Ovary (tissue), 9 donors: ENCODE results near the gene SHB. TPM values are rescaled to one million over a fixed set of nuclear protein-coding genes. Genes with fewer than 3 reads are reported as not detected.

Source experiments
- DNase-seq, 5 donors: peaks; one replicate each; pipeline ENCODE4 v3.0.0-alpha.2; 2019 to 2020
- H3K27ac ChIP-seq, 2 donors: fragments of 200-600 bp; one replicate each; pipeline versions ENCODE4 v1.5.1 to v1.8.0; 2019 to 2022
- H3K27me3 ChIP-seq: fragments of 200-600 bp; one replicate; pipeline ENCODE4 v1.8.0; 2022
- H3K36me3 ChIP-seq: fragments of 200-600 bp; sonication (generic); one replicate; pipeline ENCODE4 v1.5.1; 2019
- H3K4me1 ChIP-seq: one replicate; pipeline ENCODE4 v1.8.1; 2013; ENCODE audit warnings: mild to moderate bottlenecking, moderate library complexity; ENCODE audit not compliant: insufficient read depth
- H3K4me3 ChIP-seq: fragments of 200-600 bp; sonication (generic); one replicate; pipeline ENCODE4 v1.5.1; 2017
- H3K9me3 ChIP-seq, 2 donors: fragments of 200-600 bp in 1 of 2; sonication (generic) in 1 of 2; one replicate each; pipeline versions ENCODE4 v1.5.1 to v1.8.1; 2013 to 2019; ENCODE audit warnings: mild to moderate bottlenecking in 1 of 2, moderate library complexity in 1 of 2
- EP300 ChIP-seq: sonication (generic); formaldehyde crosslinking; IDR thresholded peaks from one replicate; pipeline ENCODE4 v1.6.1; 2017; ENCODE audit warnings: antibody characterized with exemption
- POLR2A ChIP-seq: fragments of 450-650 bp; IDR thresholded peaks from one replicate; pipeline ENCODE4 v1.6.1; 2017; ENCODE audit warnings: antibody characterized with exemption, mild to moderate bottlenecking, moderate library complexity
- WGBS, 3 donors: extraction: QIAGEN DNeasy Blood & Tissue Kit in 1 of 3; methylation state at CpG; one replicate each; pipeline versions ENCODE4 v1.1.5 to v1.1.7; 2013 to 2017; 5-methylcytosine and 5-hydroxymethylcytosine counted together
- intact Hi-C, 4 donors: fragments of 100-400 bp; cut with DNase I; formaldehyde crosslinking; loops; one replicate each; pipeline versions ENCODE4 v1.11.0 to v1.15.1; 2022 to 2023
- polyA plus RNA-seq, 2 donors: library from polyadenylated mRNA; stranded (reverse); fragments of 200-250 nt in 1 of 2; fragments of 350-450 nt in 1 of 2; fragmentation: Illumina TruSeq in 1 of 2; extraction: RNeasy Lipid Tissue Mini Kit (QIAGEN cat#74804) in 1 of 2; gene quantifications; one replicate each; pipeline ENCODE4 v1.2.3, GENCODE V29; 2013 to 2014
- total RNA-seq, 7 donors: library from RNA; depleted of rRNA in 2 of 7; stranded (reverse); fragments of >200 nt in 2 of 7; fragmentation: NEBNext Ultra II Directional in 3 of 7; extraction: Animal tissue kit (Norgen Biotek cat#: 25700) in 3 of 7; gene quantifications; one replicate each; pipeline versions ENCODE4 v1.1.0 to v1.2.4, GENCODE V29; 2016 to 2023
- TF ChIP-seq, protein P1 (sequence below), 3 donors: fragments of 450-650 bp in 2 of 3; fragments of 200-600 bp in 1 of 3; IDR thresholded peaks; one replicate each; pipeline versions ENCODE4 v1.5.1 to v1.8.0; 2016 to 2022; ENCODE audit warnings: antibody characterized with exemption in 3 of 3, mild to moderate bottlenecking in 1 of 3
- donor health status: DM: no; HTN: no; CAD: no; lungs with moderate emphysema.
- donor health status: DM: no; HTN: no; CAD: no.
- donor health status: Bipolar disorder and iron deficiency.
- donor health status: DM: yes; HTN: yes; CAD: no.
- donor health status: DM: no; HTN: no; CAD: no.
- donor health status: DM: yes; HTN: yes; CAD: no.

The SHB gene
- total and polyA plus RNA-seq, 9 donors = 3.5 to 23.8 (median 9.0) TPM

DNA sequence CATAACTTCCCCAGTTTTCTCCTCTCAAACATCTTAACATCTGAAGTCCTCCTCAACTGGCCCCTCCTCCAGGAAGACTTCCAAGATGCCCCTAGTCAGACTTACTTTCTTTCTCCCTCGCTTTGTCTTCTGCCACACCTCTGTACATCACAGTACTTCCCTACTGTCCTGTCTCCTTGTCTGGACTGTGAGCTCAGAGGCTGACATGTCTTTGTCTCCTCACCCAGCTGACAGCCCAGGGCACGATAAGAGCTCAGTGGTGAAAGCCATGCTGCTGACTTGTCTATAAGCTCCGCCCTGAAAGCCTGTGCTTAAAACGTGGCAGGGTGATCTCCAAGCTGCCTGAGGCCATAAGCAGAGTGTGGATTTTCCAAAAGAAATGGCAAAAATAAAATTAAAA, 132.1 kb downstream of the SHB start:
- 48 to 57% (median 53%) methylated on average over 4 of the region's 4 CpGs for WGBS, 3 donors
- no peak for DNase-seq
- intact Hi-C loops = no loop called here

GRCh38 chr9:37936376-37936775, 132.7 kb downstream of the SHB start:
- Histone ChIP-seq H3K36me3 (no peaks in the 10 kb centered on the region), H3K9me3 (no peaks in the 10 kb centered on the region), H3K4me1 (peaks cover 10% of the 10 kb centered on the region), H3K27ac (no peak overlapping the region), H3K4me3 (no peak overlapping the region), H3K27me3 (no peaks in the 10 kb centered on the region)
- 86 to 88% (median 87%) methylated on average over 5 of the region's 5 CpGs for WGBS, 3 donors
- TF ChIP-seq, protein P1, sequence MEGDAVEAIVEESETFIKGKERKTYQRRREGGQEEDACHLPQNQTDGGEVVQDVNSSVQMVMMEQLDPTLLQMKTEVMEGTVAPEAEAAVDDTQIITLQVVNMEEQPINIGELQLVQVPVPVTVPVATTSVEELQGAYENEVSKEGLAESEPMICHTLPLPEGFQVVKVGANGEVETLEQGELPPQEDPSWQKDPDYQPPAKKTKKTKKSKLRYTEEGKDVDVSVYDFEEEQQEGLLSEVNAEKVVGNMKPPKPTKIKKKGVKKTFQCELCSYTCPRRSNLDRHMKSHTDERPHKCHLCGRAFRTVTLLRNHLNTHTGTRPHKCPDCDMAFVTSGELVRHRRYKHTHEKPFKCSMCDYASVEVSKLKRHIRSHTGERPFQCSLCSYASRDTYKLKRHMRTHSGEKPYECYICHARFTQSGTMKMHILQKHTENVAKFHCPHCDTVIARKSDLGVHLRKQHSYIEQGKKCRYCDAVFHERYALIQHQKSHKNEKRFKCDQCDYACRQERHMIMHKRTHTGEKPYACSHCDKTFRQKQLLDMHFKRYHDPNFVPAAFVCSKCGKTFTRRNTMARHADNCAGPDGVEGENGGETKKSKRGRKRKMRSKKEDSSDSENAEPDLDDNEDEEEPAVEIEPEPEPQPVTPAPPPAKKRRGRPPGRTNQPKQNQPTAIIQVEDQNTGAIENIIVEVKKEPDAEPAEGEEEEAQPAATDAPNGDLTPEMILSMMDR (IDR thresholded peaks at IDR 0.05) = no peak
- TF ChIP-seq POLR2A = no peak
- TF ChIP-seq EP300 = no peak
- no peak for DNase-seq
- intact Hi-C loops = no loop called here

More for the DNA sequence above, 132.1 kb downstream of the SHB start:
- H3K27me3 ChIP-seq = no peaks in the 10 kb centered on the region
- H3K4me1 ChIP-seq = peaks cover 10% of the 10 kb centered on the region
- no peaks in the 10 kb centered on the region for H3K36me3 ChIP-seq
- TF ChIP-seq EP300 (no peak), POLR2A (no peak)
- TF ChIP-seq, protein P1 (IDR thresholded peaks at IDR 0.05) = no peak
- H3K27ac ChIP-seq = no peak overlapping the region
- no peak overlapping the region for H3K4me3 ChIP-seq
- H3K9me3 ChIP-seq = no peaks in the 10 kb centered on the region

GRCh38 chr9:37935096-37935495, 133.9 kb downstream of the SHB start:
- Histone ChIP-seq H3K4me3 (no peak overlapping the region), H3K4me1 (peaks cover 10% of the 10 kb centered on the region), H3K9me3 (no peaks in the 10 kb centered on the region), H3K27me3 (no peaks in the 10 kb centered on the region), H3K36me3 (no peaks in the 10 kb centered on the region), H3K27ac (no peak overlapping the region)
- intact Hi-C loops = no loop called here
- DNase-seq = no peak
- TF ChIP-seq, protein P1 (IDR thresholded peaks at IDR 0.05) = no peak
- TF ChIP-seq POLR2A (no peak), EP300 (no peak)
- WGBS, 3 donors = 89 to 92% (median 91%) methylated on average over 14 of the region's 14 CpGs

- no peak overlapping the region for H3K27ac ChIP-seq
- no peak for TF ChIP-seq EP300
- TF ChIP-seq, protein P1 (IDR thresholded peaks at IDR 0.05) = no peak
- no peak for TF ChIP-seq POLR2A
- DNase-seq = no peak
- no peak overlapping the region for H3K4me3 ChIP-seq
- no peaks in the 10 kb centered on the region for H3K36me3 ChIP-seq
- no peaks in the 10 kb centered on the region for H3K9me3 ChIP-seq
- intact Hi-C loops = no loop called here
- no peaks in the 10 kb centered on the region for H3K4me1 ChIP-seq
- WGBS, 3 donors = 95 to 98% (median 97%) methylated on average over 5 of the region's 5 CpGs
- H3K27me3 ChIP-seq = no peaks in the 10 kb centered on the region
Observed at GRCh38 chr9:37931592-37931991, 137.4 kb downstream of the SHB start.
